NCI-H1105 treated with DMSO at 0.1 percent for 48 hours (cell line): Measurements from ENCODE around the gene ELANE.

ENCODE experiments used
- DNase-seq: peaks from one replicate; lab custom pipeline; 2025; lab: John Stamatoyannopoulos, UW

Gene ELANE

DNA sequence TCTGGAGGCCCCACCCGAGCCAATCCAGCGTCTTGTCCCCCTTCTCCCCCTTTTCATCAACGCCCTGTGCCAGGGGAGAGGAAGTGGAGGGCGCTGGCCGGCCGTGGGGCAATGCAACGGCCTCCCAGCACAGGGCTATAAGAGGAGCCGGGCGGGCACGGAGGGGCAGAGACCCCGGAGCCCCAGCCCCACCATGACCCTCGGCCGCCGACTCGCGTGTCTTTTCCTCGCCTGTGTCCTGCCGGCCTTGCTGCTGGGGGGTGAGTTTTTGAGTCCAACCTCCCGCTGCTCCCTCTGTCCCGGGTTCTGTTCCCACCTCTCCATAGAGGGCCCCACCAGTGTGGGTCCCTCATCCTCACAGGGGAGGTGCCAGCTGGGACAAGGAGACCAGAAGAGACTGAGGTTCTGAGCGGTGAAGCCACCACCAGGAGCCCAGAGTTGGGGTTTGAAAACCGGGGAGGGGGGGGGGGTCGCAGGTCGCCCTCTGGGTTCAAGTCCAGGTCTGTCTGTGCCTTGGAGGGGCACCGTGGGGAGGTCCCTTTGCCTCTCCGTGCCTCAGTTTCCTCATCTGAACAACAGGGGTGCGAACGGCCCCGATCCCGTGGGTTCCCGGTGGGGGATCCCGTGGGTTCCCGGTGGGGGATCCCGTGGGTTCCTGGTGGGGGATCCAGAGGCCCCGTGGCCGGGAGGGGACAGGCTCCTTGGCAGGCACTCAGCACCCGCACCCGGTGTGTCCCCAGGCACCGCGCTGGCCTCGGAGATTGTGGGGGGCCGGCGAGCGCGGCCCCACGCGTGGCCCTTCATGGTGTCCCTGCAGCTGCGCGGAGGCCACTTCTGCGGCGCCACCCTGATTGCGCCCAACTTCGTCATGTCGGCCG lies at the start of gene ELANE:
TSS of gene ELANE (plus strand) at position 168 of the 878 bp plus-strand sequence. CDS start at position 194, 26 bp downstream.
- no peak for DNase-seq

DNA sequence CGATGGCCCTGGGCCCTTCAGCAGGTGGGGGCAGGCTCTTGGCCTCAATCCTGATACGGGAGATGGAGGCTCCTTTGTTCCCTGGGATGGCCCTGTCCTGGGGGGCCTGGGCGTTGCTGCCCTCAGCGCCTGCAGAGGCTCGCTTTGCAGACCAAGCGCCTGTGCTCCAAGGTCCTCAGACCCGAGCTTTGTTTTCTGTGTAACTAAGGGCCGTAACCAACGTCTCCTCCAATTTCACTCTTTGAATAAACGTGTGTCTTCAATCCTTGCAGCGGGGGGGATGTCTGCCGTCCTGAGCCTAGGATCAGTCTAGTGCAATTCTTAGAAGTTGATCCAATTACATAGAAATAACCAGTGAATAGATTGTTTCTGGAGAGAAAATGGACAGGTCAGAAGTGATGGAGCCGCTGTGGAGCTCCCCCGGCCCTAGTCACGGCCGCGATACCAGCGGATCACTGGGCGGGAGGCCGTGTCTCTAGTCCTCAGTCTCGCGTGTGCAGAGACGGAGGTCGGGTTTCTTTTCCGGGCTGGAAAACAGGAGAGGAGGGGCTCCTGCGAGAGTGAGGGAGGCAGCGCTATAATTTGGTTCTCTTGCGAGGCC lies 49.5 kb upstream of the ELANE start:
- DNase-seq, result no peak

DNA sequence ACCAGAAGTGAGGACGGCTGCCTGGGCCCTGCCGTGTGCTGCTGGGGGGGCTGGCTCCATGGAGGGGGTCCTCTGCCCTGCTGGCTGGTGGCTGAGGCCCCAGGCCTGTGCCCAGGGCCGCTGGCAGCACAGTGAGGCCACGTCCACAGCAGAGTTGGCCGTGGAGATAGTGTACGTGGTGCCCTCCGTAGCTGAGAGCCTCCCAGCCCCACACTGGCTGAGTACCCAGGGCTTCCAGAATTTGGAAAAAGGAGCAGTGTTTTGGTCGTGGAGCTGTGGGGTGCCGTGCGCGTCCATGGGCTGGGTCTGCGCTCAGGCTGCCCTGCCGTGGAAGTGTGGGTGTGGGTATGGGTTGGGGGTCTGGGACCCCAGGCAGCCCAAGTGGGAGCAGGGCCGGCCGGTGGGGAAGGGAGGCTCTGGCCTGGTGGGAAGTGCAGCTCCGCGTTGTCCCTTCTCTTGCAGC lies 49.0 kb upstream of the ELANE start:
- no peak for DNase-seq

- no peak for DNase-seq
These were observed 48.3 kb upstream of the ELANE start for GRCh38 chr19:803686-804418.

- no peak for DNase-seq
These were observed 47.5 kb upstream of the ELANE start for GRCh38 chr19:804419-805165.

DNA sequence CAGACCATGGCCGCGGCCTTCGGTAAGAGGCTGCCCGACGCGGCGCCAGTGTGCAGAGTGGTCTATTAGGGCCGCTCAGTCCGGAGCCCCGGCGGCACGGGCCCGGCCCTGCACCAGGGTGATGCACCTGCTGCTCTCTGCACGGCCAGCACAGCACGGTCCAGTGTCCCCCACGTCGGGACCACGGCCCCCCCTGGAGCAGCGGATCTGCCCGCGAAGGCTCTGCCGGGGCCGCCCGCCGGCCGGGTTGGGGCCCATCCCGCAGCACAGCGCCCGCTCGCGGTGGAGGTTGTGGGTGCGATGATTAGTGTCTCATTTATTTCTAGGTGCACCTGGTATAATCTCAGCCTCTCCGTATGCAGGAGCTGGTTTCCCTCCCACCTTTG lies 46.9 kb upstream of the ELANE start:
- DNase-seq, result no peak

GRCh38 chr19:805600-806550 lies 46.2 kb upstream of the ELANE start:
- DNase-seq, result no peak

DNA sequence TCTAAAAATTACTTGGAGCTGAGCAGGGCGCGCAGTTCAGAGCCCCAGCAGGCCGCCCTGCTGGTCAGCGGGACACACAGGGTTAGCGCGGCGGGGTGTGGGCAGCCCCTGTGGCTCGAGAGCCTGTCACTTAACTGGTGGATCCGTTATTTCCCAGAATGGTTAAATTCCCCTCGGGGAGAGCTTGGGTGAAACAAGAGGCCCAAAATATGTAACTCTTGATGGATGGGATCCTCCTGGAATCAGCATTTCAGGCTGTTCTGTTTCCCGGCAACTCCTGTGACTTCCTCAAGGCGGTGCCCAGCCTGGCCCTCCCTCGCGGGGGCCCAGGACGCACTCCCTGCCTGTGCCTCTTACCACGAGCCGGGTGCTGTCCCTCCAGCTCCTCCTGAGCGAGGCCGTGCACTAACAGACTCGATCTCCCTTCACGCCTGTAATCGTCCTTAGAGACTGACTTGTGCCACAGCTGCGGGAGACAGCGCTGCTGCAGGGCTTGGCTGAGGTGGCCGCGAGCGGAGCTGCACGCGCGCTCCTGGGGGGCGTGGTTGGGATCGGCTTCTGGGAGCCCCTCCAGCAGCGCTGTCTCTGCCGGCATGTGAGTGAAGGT lies 45.2 kb upstream of the ELANE start:
- no peak for DNase-seq

GRCh38 chr19:807627-808422 lies 44.3 kb upstream of the ELANE start:
- no peak for DNase-seq

DNA sequence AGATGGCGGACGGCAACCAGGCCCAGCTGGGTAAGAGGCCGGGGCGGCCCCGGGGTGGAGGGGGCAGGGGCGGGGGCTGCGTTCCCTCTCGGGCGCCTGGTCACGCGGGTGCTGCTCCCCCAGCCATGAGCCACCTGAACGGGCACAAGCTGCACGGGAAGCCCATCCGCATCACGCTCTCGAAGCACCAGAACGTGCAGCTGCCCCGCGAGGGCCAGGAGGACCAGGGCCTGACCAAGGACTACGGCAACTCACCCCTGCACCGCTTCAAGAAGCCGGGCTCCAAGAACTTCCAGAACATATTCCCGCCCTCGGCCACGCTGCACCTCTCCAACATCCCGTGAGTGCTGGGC lies 43.7 kb upstream of the ELANE start:
- DNase-seq, result no peak

DNA sequence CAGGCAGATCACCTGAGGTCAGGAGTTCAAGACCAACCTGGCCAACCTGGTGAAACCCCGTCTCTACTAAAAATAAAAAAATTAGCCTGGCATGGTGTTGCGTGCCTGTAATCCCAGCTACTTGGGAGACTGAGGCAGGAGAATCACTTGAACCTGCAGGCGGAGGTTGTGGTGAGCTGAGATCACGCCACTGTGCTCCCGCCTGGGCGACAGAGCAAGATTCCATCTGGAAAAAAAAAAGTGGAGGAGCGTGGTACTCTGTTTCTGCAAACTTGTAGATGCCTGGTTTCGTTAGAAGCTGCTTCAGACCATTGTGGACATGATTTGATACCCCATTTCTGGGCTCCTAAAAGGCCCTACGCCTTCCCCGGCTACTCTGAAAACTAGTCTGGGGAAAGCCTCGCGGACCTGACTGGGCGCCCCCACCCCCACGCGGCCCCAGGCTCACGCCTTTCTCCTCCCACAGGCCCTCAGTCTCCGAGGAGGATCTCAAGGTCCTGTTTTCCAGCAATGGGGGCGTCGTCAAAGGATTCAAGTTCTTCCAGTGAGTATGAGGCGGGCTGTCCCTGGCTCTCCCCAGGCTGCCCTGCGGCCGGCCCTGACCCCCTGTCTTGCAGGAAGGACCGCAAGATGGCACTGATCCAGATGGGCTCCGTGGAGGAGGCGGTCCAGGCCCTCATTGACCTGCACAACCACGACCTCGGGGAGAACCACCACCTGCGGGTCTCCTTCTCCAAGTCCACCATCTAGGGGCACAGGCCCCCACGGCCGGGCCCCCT lies 41.8 kb upstream of the ELANE start:
- no peak for DNase-seq

- no peak for DNase-seq
These were observed 41.1 kb upstream of the ELANE start for GRCh38 chr19:810883-811489.

GRCh38 chr19:811506-812048 lies 40.5 kb upstream of the ELANE start:
- DNase-seq, result no peak

- DNase-seq, result no peak
These were observed 39.9 kb upstream of the ELANE start for GRCh38 chr19:812049-812746.

- DNase-seq, result no peak
These were observed 39.3 kb upstream of the ELANE start for GRCh38 chr19:812747-813218.

DNA sequence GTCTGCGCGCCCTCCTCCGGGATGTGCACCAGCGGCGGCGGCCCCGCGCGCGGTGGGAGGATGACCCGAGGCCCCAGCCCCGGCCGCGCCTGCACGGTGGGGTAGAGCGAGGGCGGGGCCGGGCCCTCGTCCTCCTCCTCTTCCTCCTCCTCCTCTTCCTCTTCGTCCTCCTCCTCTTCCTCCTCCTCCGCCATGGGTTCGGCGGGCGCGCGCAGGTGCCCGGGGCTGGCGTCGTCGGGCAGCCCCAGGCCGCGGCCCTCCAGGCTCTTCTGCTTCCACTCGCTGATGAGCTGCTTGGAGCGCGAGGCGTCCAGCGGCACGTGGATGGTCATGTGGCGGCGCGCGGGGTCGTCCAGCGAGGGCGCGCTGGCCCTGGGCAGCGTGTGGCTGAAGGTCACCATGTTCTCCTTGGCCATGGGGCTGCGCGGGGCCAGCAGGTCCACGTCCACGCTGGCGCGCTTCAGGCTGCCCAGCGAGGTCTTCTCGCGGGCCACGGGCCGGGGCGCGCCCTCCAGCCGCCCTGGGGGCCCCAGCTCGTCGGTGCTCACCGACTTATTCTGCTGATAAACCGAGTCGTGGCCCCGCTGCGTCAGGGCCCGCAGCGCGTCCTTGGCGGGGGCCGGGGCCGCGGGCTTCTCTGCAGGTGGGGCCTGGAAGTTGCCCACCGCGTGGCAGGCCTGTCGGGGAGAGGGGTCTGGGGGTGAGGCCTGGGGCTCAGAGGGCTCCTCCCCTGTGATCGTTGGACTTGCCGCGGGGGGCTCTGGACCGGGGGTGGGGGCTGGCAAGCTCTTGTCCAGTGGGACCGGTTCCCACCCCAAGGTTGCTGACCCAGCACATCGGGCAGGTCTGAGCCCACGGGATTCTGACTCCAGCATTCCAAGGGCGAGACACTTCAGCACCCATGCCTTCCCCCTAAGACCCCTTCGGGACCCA lies 38.6 kb upstream of the ELANE start:
- no peak for DNase-seq
